ENCODE results near the gene BCL2A1.
"Not testable (repeated sequence)": the region's sequence is repeated elsewhere in the genome, so short reads cannot be mapped to it uniquely, and the experiment has no call there.

BCL2A1 gene

GRCh38 chr15:79923079-79923514, 47.9 kb downstream of the BCL2A1 start:
- Histone ChIP-seq H3K27me3 (ENCODE audit: insufficient read depth, low read length) (no peaks in the 10 kb centered on the region), H2AFZ (ENCODE audit: low read depth, low read length) (peak overlapping the region; percentile 99), H3K4me3 (ENCODE audit: low read length) (peak overlapping the region; percentile 99), H3K9me3 (ENCODE audit: low read length) (peaks cover 21% of the 10 kb centered on the region), H3K4me1 (ENCODE audit: insufficient read depth, low read length) (peaks cover 7% of the 10 kb centered on the region), H3K36me3 (ENCODE audit: insufficient read depth, low read length) (peaks cover 10% of the 10 kb centered on the region)

- H3K4me1 ChIP-seq (ENCODE audit: insufficient read depth, low read length), result peaks cover 7% of the 10 kb centered on the region
- peaks cover 25% of the 10 kb centered on the region for H3K9me3 ChIP-seq (ENCODE audit: low read length)
- peak overlapping the region; percentile 99 for H3K4me3 ChIP-seq (ENCODE audit: low read length)
- peaks cover 10% of the 10 kb centered on the region for H3K36me3 ChIP-seq (ENCODE audit: insufficient read depth, low read length)
- peak overlapping the region; percentile 99 for H2AFZ ChIP-seq (ENCODE audit: low read depth, low read length)
- no peaks in the 10 kb centered on the region for H3K27me3 ChIP-seq (ENCODE audit: insufficient read depth, low read length)
Measured at GRCh38 chr15:79922512-79923078, 48.4 kb downstream of the BCL2A1 start.

- H3K27me3 ChIP-seq (ENCODE audit: insufficient read depth, low read length), result no peaks in the 10 kb centered on the region
- no peak overlapping the region for H3K4me3 ChIP-seq (ENCODE audit: low read length)
- peaks cover 7% of the 10 kb centered on the region for H3K4me1 ChIP-seq (ENCODE audit: insufficient read depth, low read length)
- H3K9me3 ChIP-seq (ENCODE audit: low read length), result peaks cover 35% of the 10 kb centered on the region
- H2AFZ ChIP-seq (ENCODE audit: low read depth, low read length), result no peak overlapping the region
- H3K36me3 ChIP-seq (ENCODE audit: insufficient read depth, low read length), result peaks cover 13% of the 10 kb centered on the region
Measured at GRCh38 chr15:79919749-79920511, 51.1 kb downstream of the BCL2A1 start.

GRCh38 chr15:79919090-79919748, 51.8 kb downstream of the BCL2A1 start:
- no peaks in the 10 kb centered on the region for H3K27me3 ChIP-seq (ENCODE audit: insufficient read depth, low read length)
- H3K4me3 ChIP-seq (ENCODE audit: low read length), result no peak overlapping the region
- H2AFZ ChIP-seq (ENCODE audit: low read depth, low read length), result no peak overlapping the region
- peaks cover 7% of the 10 kb centered on the region for H3K4me1 ChIP-seq (ENCODE audit: insufficient read depth, low read length)
- peaks cover 35% of the 10 kb centered on the region for H3K9me3 ChIP-seq (ENCODE audit: low read length)
- peaks cover 13% of the 10 kb centered on the region for H3K36me3 ChIP-seq (ENCODE audit: insufficient read depth, low read length)

GRCh38 chr15:79918278-79918677, 52.7 kb downstream of the BCL2A1 start:
- Histone ChIP-seq H3K4me3 (ENCODE audit: low read length) (no peak overlapping the region), H3K9me3 (ENCODE audit: low read length) (peaks cover 38% of the 10 kb centered on the region), H2AFZ (ENCODE audit: low read depth, low read length) (no peak overlapping the region), H3K27me3 (ENCODE audit: insufficient read depth, low read length) (no peaks in the 10 kb centered on the region), H3K4me1 (ENCODE audit: insufficient read depth, low read length) (peaks cover 7% of the 10 kb centered on the region), H3K36me3 (ENCODE audit: insufficient read depth, low read length) (peaks cover 16% of the 10 kb centered on the region)

DNA sequence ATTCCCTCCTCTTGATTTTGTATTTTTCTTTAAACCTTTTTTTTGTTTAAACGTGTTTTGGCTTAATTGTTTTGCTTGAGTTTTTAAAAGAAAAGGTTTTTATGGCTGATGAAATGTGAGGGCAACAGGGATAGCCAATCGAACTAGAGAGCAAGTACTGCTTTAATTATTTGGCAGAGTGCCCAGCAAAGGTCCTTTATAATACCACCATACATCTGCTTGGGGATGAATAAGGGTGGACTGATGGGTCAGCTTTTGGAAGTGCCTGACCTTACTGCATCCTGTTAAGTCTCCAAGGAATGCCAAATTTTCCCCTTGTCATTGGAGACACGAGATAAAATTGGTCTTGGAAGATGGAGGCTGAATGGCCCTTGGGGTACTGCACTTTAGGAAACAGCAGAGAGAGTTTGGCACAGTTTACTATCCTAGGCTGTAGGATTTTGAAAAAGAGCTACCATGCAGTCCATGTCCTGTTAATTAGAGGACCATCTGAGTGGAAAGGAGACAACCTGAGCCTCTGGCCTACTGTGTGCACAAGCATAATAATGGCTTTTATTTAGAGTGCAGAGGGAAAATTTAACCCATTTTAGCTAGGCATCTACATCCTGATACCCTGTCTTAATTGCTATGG, 54.4 kb downstream of the BCL2A1 start:
- Histone ChIP-seq H3K9me3 (ENCODE audit: low read length) (peaks cover 36% of the 10 kb centered on the region), H3K4me1 (ENCODE audit: insufficient read depth, low read length) (no peaks in the 10 kb centered on the region), H3K36me3 (ENCODE audit: insufficient read depth, low read length) (peaks cover 18% of the 10 kb centered on the region), H3K27me3 (ENCODE audit: insufficient read depth, low read length) (no peaks in the 10 kb centered on the region), H3K4me3 (ENCODE audit: low read length) (no peak overlapping the region), H2AFZ (ENCODE audit: low read depth, low read length) (no peak overlapping the region)

GRCh38 chr15:79915776-79916501, 55.1 kb downstream of the BCL2A1 start:
- peaks cover 18% of the 10 kb centered on the region for H3K36me3 ChIP-seq (ENCODE audit: insufficient read depth, low read length)
- not testable (repeated sequence) for H3K4me1 ChIP-seq (ENCODE audit: insufficient read depth, low read length); H3K27me3 ChIP-seq (ENCODE audit: insufficient read depth, low read length); H2AFZ ChIP-seq (ENCODE audit: low read depth, low read length); H3K4me3 ChIP-seq (ENCODE audit: low read length)
- H3K9me3 ChIP-seq (ENCODE audit: low read length), result peaks cover 32% of the 10 kb centered on the region

- peaks cover 26% of the 10 kb centered on the region for H3K9me3 ChIP-seq (ENCODE audit: low read length)
- H2AFZ ChIP-seq (ENCODE audit: low read depth, low read length), result no peak overlapping the region
- H3K27me3 ChIP-seq (ENCODE audit: insufficient read depth, low read length), result no peaks in the 10 kb centered on the region
- H3K4me3 ChIP-seq (ENCODE audit: low read length), result no peak overlapping the region
- H3K4me1 ChIP-seq (ENCODE audit: insufficient read depth, low read length), result no peaks in the 10 kb centered on the region
- H3K36me3 ChIP-seq (ENCODE audit: insufficient read depth, low read length), result peaks cover 11% of the 10 kb centered on the region
Measured at GRCh38 chr15:79914728-79915127, 56.3 kb downstream of the BCL2A1 start.

All from neuron (in vitro differentiated cells).